Stimulated activated naive CD8-positive, alpha-beta T cell treated with anti-CD3 and anti-CD28 coated beads, Interleukin-15, amount 100 ng/mL, for 72 hours (primary cell): ENCODE measurements around the gene EXOSC5.
"Not testable (repeated sequence)": the region's sequence is repeated elsewhere in the genome, so short reads cannot be mapped to it uniquely, and the experiment has no call there.

Experiments
- ATAC-seq: fragments of 150-1000 bp; cut with Tn5 transposase; 2 replicates; pipeline ENCODE4 v1.10.0; 2021; ENCODE audit warnings: mild to moderate bottlenecking, moderate library complexity
- DNase-seq, 2 donors: peaks; one replicate each; pipeline ENCODE4 v3.0.0; 2021 to 2022
- H3K27ac Mint-ChIP-seq, 2 donors: one replicate each; pipeline ENCODE4 v1.8.0; 2022; ENCODE audit warnings: mild to moderate bottlenecking in 2 of 2, mixed read lengths in 2 of 2, moderate library complexity in 2 of 2
- H3K27me3 Mint-ChIP-seq: one replicate; pipeline ENCODE4 v1.8.0; 2022; ENCODE audit warnings: mixed read lengths
- H3K4me1 Mint-ChIP-seq: one replicate; pipeline ENCODE4 v1.8.0; 2022; ENCODE audit warnings: mild to moderate bottlenecking, mixed read lengths
- H3K4me3 Mint-ChIP-seq, 2 donors: one replicate each; pipeline ENCODE4 v1.8.0; 2022; ENCODE audit warnings: mild to moderate bottlenecking in 2 of 2, mixed read lengths in 2 of 2, moderate library complexity in 1 of 2
- H3K9me3 Mint-ChIP-seq, 2 donors: one replicate each; pipeline ENCODE4 v1.8.0; 2022; ENCODE audit warnings: mixed read lengths in 2 of 2

The EXOSC5 gene

DNA sequence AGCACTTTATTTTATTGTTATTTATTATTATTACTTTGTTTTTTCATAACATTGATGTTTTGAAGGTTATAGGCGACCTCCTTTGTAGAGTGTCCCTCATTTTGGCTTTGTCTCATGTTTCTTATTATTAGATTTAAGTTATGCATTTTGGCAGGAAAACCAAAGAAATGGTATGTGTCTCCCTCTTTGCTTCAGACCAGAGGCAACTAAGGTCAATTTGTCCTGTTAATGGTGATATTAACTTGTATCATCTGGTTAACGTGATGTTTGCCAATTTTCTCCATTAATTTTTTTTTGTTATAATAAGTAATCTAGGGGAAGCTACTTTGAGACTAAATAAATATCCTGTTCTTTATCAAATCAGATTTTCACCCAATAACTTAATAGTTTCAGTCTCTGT, 24.7 kb downstream of the EXOSC5 start:
- Mint-ChIP-seq H3K27ac (no peak overlapping the region), H3K9me3 (no peaks in the 10 kb centered on the region), H3K27me3 (no peaks in the 10 kb centered on the region), H3K4me1 (peaks cover 21% of the 10 kb centered on the region), H3K4me3 (no peak overlapping the region)
- DNase-seq = no peak
- no peak for ATAC-seq

DNA sequence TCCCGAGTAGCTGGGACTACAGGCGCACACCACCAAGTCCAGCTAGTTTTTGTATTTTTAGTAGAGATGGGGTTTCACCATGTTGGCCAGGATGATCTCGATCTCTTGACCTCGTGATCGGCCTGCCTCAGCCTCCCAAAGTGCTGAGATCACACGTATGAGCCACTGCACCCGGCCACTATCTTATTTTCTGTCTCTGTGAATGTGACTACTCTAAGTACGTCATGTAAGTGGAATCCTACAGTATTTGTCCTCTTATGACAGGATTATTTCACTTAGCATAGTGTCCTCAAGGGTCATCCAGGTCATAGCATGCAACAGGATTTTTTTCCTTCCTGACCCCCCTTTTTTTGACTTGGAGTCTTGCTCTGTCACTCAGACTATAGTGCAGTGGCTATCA, 25.6 kb downstream of the EXOSC5 start:
- ATAC-seq (no peak), DNase-seq (no peak)
- Mint-ChIP-seq H3K27ac (peak overlapping the region in 1 of 2 donors; percentile 80), H3K4me3 (no peak overlapping the region), H3K27me3 (no peaks in the 10 kb centered on the region), H3K4me1 (peaks cover 20% of the 10 kb centered on the region), H3K9me3 (no peaks in the 10 kb centered on the region)

DNA sequence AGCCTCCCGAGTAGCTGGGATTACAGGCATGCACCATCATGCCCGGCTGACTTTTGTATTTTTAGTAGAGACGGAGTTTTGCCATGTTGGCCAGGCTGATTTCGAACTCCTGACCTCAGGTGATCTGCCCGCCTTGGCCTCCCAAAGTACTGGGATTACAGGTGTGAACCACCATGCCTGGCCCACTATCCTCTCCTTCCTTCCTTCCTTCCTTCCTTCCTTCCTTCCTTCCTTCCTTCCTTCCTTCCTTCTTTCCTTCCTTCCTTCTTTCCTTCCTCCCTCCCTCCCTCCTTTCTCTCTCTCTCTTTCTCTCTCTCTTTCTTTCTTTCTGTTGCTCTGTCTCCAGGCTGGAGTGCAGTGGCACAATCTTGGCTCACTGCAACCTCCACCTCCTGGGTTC, 26.0 kb downstream of the EXOSC5 start:
- Mint-ChIP-seq H3K27ac (peak overlapping the region in 1 of 2 donors; percentile 80), H3K4me1 (peaks cover 22% of the 10 kb centered on the region)
- ATAC-seq, H3K9me3 Mint-ChIP-seq, H3K4me3 Mint-ChIP-seq, DNase-seq, H3K27me3 Mint-ChIP-seq: not testable (repeated sequence)

DNA sequence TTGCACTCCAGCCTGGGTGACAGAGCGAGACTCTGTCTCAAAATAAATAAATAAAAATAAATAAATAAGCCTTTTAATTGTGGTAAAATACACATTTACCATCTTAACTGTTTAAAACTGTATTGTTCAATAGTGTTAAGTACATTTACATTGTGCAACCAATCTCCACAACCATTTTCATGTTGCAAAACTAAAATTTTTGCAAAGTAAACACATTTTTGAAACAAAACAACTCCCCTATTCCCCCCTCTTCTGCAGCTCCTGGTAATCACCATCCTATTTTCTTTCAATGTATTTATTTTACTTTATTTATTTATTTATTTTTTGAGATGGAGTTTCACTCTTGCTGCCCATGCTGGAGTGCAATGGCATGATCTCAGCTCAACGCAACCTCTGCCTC, 27.4 kb downstream of the EXOSC5 start:
- Mint-ChIP-seq H3K9me3 (no peaks in the 10 kb centered on the region), H3K4me3 (no peak overlapping the region), H3K4me1 (peaks cover 20% of the 10 kb centered on the region), H3K27me3 (no peaks in the 10 kb centered on the region), H3K27ac (no peak overlapping the region)
- ATAC-seq = no peak
- DNase-seq = no peak

DNA sequence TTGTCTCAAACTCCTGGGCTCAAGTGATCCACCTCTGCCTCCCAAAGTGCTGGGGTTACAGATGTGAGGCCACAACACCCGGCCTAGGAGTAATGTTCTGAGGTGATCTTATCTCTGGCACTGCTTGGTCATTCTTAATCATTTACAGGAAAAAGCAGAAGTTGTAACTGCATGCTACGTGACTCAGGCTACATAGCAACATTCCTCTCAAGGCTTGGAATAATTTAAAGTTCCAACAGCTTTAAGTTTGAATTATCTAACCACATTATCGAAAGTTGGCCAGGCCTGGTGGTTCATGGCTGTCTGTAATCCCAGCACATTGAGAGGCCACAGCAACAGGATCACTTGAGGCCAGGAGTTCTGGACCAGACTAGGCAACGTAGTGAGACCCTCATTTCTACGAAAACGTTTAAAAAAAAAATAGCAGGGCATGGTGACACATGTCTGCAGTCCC, 29.3 kb downstream of the EXOSC5 start:
- H3K27ac Mint-ChIP-seq = no peak overlapping the region
- DNase-seq = no peak
- H3K27me3 Mint-ChIP-seq = no peaks in the 10 kb centered on the region
- no peaks in the 10 kb centered on the region for H3K9me3 Mint-ChIP-seq
- no peak for ATAC-seq
- peaks cover 34% of the 10 kb centered on the region for H3K4me1 Mint-ChIP-seq
- no peak overlapping the region for H3K4me3 Mint-ChIP-seq

DNA sequence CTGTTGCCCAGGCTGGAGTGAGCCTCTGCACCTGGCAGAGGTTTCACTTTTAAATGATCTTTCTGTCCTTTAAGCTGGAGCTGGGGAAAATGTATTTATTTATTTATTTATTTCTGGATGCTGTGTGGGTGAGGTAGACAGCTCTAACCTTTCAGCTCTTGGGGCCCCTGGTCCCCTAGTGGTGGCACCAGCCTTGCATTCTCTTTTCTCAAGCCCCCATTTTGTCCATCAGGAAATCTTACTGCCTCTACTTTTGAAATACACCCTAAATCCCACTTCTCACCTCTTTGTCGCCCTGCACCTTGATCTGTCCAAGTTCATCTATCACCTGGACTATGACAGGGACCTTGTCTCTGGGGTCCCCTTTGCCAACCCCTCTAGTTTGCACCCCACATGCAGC, 31.1 kb downstream of the EXOSC5 start:
- Mint-ChIP-seq H3K27ac (peak overlapping the region; percentile 21 to 50), H3K9me3 (no peaks in the 10 kb centered on the region), H3K4me1 (peaks cover 37% of the 10 kb centered on the region), H3K4me3 (peak overlapping the region in 1 of 2 donors; percentile 14), H3K27me3 (no peaks in the 10 kb centered on the region)
- DNase-seq (peak in 1 of 2 donors; percentile 32), ATAC-seq (no peak)

DNA sequence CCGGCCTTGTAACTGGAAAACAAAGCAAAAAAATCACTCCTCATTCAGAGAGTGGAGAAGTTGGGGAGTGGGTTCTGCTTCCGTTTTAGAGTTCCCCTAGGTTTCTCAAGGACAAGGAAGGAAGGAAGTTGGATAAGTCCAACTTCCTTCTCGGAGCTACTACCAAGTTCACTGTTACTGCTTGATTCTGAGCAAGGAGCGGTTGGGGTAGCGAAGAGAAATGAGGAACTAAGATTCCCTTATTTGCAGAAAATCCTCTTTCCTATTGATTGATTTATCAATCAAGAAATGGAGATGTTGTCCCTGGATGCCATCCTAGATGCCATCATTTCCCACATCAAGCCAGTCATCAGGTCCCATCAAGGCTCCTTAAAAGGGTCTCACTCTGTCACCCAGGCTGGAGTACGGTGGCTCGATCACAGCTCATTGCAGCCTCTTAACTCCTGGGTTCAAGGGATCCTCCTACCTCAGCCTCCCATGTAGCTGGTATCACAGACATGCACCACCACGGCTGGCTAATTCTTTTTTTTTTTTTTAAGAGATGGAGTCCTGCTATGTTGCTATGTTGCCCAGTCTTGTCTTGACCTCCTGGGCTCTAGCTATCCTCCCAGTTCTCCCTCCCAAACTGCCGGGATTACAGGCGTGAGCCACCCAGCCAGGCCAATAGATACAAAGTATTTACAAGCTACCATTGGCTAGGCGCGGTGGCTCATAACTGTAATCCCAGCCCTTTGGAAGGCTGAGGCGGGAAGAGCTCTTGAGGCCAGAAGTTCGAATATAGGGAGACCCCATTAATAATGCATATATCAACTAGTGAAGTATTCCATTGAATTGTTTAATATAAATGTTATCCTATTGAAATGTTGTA, 32.4 kb downstream of the EXOSC5 start:
- Mint-ChIP-seq H3K9me3 (no peaks in the 10 kb centered on the region), H3K27me3 (no peaks in the 10 kb centered on the region), H3K4me3 (peak overlapping the region; percentile 93 to 97), H3K27ac (peak overlapping the region; percentile 99), H3K4me1 (peaks cover 42% of the 10 kb centered on the region)
- DNase-seq = no peak
- no peak for ATAC-seq

DNA sequence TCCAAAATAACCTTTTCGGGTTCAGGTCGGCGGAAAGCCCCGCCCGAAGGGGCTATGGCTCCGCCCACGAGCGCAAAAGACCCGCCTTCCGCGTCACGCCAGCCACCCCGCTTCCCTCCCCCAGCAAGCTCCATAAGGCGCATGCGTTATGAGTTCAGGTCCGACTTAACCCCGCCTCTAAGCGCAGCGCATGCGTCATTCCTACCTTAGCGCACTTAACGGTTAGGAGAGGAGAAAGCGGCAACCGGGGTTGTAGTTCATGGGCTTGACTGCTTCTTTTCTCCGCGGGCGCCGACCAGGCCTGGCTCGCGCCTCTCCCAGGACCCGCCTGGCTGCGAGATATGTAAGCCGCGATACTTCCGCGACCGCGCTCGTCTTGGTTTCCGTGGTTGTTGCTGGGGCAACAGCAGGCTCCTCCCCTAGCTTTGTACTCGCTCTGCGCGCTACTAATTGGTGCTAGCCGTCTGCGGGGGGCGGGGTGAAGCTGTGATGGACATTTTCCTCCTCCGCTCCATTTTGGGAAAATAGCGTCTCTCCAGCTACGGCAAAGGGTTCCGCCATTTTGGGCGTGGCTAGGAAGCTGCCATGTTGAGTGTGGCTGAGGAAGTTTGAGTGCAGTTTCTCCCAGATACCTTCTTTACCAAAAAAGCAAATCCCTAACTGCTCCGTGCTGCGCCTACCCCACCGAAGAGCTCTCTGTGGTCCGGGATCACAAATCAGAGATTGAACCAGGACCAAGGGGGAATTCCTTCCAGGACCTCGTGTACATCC, 33.2 kb downstream of the EXOSC5 start, which contains the start of gene B9D2:
Gene B9D2 (minus strand): TSS at position 397 of the 771 bp plus-strand sequence. CDS start 630 bp downstream, outside the sequence.
- Mint-ChIP-seq H3K27me3 (no peaks in the 10 kb centered on the region), H3K4me3 (peak within 1 kb of the TSS; percentile 93 to 97), H3K27ac (peak within 1 kb of the TSS; percentile 99), H3K4me1 (peaks cover 47% of the 10 kb centered on the region), H3K9me3 (no peaks in the 10 kb centered on the region)
- ATAC-seq (peak; percentile 98), DNase-seq (peak; percentile 97 to 98)

DNA sequence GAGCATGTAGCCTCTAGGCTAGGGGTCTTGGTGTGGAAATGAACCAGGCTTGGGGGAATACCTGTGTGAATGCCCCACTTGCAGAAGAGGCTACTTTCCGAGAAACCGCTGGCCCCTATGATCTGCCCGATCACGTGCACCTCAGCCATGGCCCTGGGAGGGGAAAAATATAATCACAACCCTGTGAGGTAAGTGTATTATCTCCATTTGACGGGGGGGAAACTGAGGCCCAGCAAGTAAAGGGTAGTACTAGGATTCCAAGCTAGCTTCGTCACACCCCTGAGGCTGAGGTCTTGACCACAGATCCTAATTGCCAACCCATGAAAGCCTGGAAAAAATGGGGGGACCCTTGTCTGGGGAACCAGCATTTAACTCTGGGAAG, 33.8 kb downstream of the EXOSC5 start:
- ATAC-seq (no peak), DNase-seq (no peak)
- no peaks in the 10 kb centered on the region for H3K9me3 Mint-ChIP-seq
- peak overlapping the region; percentile 99 for H3K27ac Mint-ChIP-seq
- peak overlapping the region; percentile 93 to 97 for H3K4me3 Mint-ChIP-seq
- no peaks in the 10 kb centered on the region for H3K27me3 Mint-ChIP-seq
- H3K4me1 Mint-ChIP-seq = peaks cover 50% of the 10 kb centered on the region

DNA sequence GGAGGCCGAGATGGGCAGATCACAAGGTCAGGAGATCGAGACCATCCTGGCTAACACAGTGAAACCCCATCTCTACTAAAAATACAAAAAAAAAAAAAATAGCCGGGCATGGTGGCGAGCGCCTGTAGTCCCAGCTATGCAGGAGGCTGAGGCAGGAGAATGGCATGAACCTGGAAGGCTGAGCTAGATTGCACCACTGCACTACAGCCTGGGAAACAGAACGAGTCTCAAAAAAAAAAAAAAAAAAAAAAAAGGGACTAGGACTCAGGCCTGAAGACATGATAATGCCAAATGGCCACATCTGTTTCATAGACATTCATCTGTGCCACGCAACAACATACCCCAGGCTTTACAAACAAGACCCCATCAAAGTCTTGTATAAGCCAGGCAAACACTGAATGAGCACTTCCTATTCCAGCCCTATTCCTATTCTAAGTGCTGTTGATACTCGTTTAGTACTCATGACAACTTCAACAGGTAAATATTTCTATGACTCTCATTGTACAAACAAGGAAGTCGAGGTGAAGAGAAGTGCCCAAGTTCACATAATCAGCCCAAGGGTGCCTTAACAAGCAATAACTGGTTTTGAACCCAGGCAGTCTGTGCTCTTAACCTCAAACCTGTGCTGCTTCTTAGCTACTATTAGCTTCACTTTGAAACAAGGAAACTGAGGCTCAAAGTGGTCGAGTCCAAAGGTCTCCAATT, 34.9 kb downstream of the EXOSC5 start:
- H3K9me3 Mint-ChIP-seq = no peaks in the 10 kb centered on the region
- DNase-seq (no peak), ATAC-seq (no peak)
- H3K27me3 Mint-ChIP-seq = no peaks in the 10 kb centered on the region
- peak overlapping the region in 1 of 2 donors; percentile 97 for H3K4me3 Mint-ChIP-seq
- H3K27ac Mint-ChIP-seq = no peak overlapping the region
- H3K4me1 Mint-ChIP-seq = peaks cover 60% of the 10 kb centered on the region

DNA sequence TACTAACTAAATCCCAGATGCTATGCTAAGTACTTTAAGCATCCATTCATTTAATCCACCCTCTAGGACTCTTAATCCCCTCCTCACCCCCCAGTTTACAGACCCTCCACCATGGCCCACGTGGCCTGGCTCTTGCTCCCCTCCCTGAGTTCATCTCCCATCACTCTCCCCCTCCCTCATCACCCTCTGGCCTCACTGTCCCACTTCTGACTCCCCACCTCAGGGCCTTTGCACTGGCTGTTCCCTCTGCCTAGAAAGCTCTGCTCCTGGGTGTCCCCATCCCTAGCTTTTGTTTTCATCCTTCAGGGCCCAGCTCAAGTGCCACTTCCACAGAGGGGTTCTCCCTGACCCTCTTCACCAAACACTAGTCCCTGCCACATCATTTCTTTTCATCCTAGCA, 37.4 kb downstream of the EXOSC5 start:
- Mint-ChIP-seq H3K27me3 (no peaks in the 10 kb centered on the region), H3K4me1 (peaks cover 70% of the 10 kb centered on the region), H3K27ac (peak overlapping the region; percentile 13 to 50), H3K4me3 (no peak overlapping the region), H3K9me3 (no peaks in the 10 kb centered on the region)
- ATAC-seq (no peak), DNase-seq (no peak)

DNA sequence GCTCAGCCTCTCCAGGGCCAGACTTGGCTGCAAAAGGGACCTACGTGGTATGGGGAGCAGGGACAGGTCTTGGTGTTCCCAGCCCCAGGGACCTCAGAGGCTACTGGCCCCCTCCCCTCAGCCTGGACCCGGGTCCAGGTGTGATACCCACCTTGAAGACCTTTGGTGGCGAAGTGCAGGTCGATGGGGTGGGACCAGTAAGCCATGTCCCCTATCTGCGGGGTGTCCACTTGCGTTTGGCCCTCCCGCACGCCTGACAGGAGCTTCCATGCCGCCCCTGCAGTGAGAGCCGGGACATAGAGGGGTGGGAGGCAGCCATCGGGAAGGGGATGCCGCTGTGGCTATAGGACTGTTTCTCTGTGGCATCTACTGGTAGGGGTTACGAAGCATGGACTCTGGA, 39.4 kb downstream of the EXOSC5 start:
- H3K27me3 Mint-ChIP-seq = no peaks in the 10 kb centered on the region
- ATAC-seq = no peak
- H3K9me3 Mint-ChIP-seq = no peaks in the 10 kb centered on the region
- peak overlapping the region; percentile 20 to 96 for H3K27ac Mint-ChIP-seq
- DNase-seq = no peak
- peaks cover 64% of the 10 kb centered on the region for H3K4me1 Mint-ChIP-seq
- H3K4me3 Mint-ChIP-seq = peak overlapping the region; percentile 85 to 94

DNA sequence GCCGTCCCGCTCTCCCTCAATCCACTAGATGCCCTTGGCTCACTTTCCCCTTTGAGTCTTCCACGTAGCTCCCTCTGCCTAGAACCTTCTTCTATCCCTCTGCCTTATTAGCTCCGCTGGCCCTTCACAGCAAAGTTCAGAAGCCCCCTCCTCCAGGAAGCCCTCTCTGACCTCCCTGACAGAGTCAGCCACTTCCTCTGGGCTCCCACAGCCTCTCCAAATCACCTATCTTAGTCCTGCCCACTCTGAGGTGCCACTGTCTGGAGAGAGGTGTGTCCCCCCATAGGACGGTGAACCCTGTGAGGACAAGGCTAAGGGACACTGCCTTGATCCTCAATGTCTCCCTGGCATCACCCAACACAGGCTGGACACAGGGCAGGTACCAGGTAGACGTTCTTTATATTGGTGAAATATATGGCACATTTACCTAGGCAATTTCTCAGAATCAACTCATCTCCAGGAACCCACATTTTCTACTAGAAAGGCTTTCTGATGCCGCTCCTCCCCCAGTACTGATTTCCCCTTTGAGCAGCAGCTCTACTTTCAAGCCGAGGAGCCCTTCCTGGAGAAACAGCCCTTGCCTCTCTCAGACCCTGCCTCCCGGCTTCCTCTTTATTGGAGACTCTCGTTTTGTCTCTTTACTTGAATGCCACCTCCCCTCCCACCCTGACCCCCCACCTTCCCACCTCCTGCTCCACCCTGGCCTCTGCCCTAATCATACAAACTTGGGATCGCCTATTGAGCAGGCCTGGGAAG, 40.0 kb downstream of the EXOSC5 start:
- H3K4me1 Mint-ChIP-seq = peaks cover 60% of the 10 kb centered on the region
- no peaks in the 10 kb centered on the region for H3K27me3 Mint-ChIP-seq
- no peaks in the 10 kb centered on the region for H3K9me3 Mint-ChIP-seq
- peak overlapping the region; percentile 85 to 94 for H3K4me3 Mint-ChIP-seq
- DNase-seq (peak; percentile 26 to 29), ATAC-seq (no peak)
- peak overlapping the region; percentile 96 to 100 for H3K27ac Mint-ChIP-seq

DNA sequence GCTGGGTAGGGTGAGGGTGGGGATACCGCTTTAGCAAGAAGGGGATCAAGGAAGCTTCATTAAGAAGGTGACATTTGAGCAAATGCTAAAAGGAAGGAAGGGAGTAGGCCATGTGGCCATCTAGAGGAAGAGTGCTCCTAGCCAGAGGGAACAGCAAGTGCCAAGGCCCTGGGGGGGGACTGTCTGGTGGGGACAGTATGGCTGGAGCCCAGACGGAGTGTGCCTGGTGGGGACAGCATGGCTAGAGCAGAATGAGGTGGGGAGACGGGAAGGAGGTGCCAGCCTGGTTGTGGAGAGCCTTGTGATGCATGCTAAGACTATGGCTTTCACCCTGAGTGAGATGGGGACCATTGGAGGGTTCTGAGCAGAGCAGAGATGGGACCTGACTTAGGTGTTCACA, 41.4 kb downstream of the EXOSC5 start:
- peaks cover 63% of the 10 kb centered on the region for H3K4me1 Mint-ChIP-seq
- ATAC-seq (no peak), DNase-seq (peak in 1 of 2 donors; percentile 19)
- H3K9me3 Mint-ChIP-seq = no peaks in the 10 kb centered on the region
- peak overlapping the region; percentile 83 to 86 for H3K27ac Mint-ChIP-seq
- H3K27me3 Mint-ChIP-seq = no peaks in the 10 kb centered on the region
- H3K4me3 Mint-ChIP-seq = peak overlapping the region; percentile 68 to 94

DNA sequence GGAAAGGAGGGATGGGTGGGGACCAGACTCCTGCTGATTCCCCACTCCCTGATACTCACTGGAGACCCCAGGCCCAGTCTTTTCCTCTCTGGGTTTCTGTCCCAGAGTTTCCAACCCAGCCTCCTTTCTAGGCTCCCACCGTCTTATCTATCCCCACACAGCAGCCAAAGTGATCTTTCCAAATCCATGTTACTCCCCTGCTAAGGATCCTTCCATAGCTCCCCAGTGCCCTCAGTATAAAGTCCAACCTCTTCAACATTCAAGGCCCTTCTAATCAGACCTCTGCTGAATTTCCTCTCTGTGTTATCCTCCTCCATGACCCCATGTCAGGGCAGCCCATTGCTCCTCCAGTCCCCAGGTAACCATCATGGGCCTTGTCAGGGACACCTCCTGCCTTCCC, 42.1 kb downstream of the EXOSC5 start:
- H3K4me1 Mint-ChIP-seq = peaks cover 68% of the 10 kb centered on the region
- peak overlapping the region; percentile 68 to 94 for H3K4me3 Mint-ChIP-seq
- no peak for ATAC-seq
- no peaks in the 10 kb centered on the region for H3K27me3 Mint-ChIP-seq
- DNase-seq = no peak
- H3K9me3 Mint-ChIP-seq = no peaks in the 10 kb centered on the region
- H3K27ac Mint-ChIP-seq = peak overlapping the region in 1 of 2 donors; percentile 67
